ENCODE measurements around the gene TNFRSF14. TPM values are rescaled to one million over a fixed set of nuclear protein-coding genes. Genes with fewer than 3 reads are reported as not detected.

TNFRSF14 gene
- total RNA-seq = 100 to 1,000 TPM; 141 to 175 TPM

GRCh38 chr1:2556277-2556677 lies at the start of gene TNFRSF14:
Gene TNFRSF14, plus strand, starts transcription at chr1:2556371. Its CDS starts 294 bp downstream, at chr1:2556665.
- Mint-ChIP-seq H3K4me3 (peak within 1 kb of the TSS; percentile 99), H3K27ac (peak within 1 kb of the TSS; percentile 92), H3K27me3 (ENCODE audit: low read depth) (no peaks in the 10 kb centered on the region), H3K9me3 (no peaks in the 10 kb centered on the region), H3K36me3 (ENCODE audit: insufficient read depth in 2 of 2) (peaks cover 8 to 11% of the 10 kb centered on the region in 2 donors), H3K4me1 (ENCODE audit: low read depth) (peaks cover 40% of the 10 kb centered on the region)
- peak; percentile 65 to 69 for ATAC-seq (replicated peaks in 1 of 2)
- DNase-seq = peak; percentile 72 to 78

DNA sequence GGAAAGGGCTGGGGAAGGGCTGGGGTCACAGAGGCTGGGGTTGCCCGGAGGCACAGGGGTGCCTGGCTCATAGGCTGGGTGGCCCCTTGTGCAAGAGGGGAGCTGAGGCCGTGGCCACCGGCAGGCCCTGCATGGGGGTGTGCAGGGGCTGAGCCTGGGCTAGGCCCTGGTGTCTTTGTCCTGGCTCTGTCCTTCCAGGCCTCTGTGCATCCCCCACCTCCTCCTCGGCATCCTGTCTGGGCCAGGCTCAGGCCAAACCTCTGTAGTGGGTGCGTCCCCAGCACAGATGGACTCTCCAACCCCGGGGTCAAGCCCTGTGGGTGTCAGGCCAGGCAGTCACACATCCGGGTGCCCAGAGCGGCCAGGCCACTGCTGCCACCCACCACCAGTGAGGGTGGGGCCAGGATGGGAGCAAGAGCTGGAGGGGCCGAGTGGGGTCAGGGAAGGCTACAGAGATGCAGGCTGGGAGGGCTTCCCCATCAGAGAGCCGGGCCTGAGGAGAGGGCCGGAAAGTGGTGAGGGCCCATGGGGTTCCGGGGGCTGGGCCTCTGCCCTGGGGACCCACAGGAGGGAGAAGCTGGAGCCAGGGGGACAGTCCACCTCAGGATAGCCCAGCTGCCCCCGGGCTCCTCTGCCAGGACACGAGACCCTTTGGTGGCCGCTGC lies 49.1 kb upstream of the TNFRSF14 start:
- Mint-ChIP-seq H3K4me3 (no peak overlapping the region), H3K9me3 (no peaks in the 10 kb centered on the region), H3K27me3 (ENCODE audit: low read depth) (no peaks in the 10 kb centered on the region), H3K36me3 (ENCODE audit: insufficient read depth in 2 of 2) (no peaks in the 10 kb centered on the region), H3K4me1 (ENCODE audit: low read depth) (no peaks in the 10 kb centered on the region), H3K27ac (no peak overlapping the region)
- DNase-seq (no peak), ATAC-seq (replicated peaks in 1 of 2) (no peak)

DNA sequence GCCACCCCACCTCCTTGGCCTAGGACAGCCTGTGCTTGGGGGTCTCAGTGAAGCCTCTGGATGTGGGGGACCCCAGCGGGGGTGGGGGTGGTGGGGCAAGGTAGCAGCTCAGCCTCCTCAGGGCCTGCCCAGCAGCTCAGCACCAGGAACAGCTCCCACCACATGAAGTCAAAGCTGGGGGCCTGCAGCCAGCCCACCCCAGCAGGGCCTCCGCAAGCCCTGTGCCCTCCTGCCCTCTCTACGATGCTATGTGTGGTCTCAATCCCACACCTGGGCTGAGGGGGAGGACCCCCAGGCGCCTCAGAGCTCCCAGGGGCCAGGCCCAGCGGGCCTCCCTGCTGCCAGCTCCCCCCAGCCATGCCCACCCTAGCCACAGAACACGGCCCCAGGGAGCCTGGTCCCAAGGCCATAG lies 48.4 kb upstream of the TNFRSF14 start:
- ATAC-seq (replicated peaks in 1 of 2) (no peak), DNase-seq (no peak)
- Mint-ChIP-seq H3K27ac (no peak overlapping the region), H3K27me3 (ENCODE audit: low read depth) (no peaks in the 10 kb centered on the region), H3K9me3 (no peaks in the 10 kb centered on the region), H3K4me3 (no peak overlapping the region), H3K4me1 (ENCODE audit: low read depth) (no peaks in the 10 kb centered on the region), H3K36me3 (ENCODE audit: insufficient read depth in 2 of 2) (no peaks in the 10 kb centered on the region)

- no peaks in the 10 kb centered on the region for H3K36me3 Mint-ChIP-seq (ENCODE audit: insufficient read depth in 2 of 2)
Measured at GRCh38 chr1:2508180-2508579, 48.0 kb upstream of the TNFRSF14 start.

GRCh38 chr1:2508751-2509150 lies 47.4 kb upstream of the TNFRSF14 start:
- Mint-ChIP-seq H3K4me1 (ENCODE audit: low read depth) (no peaks in the 10 kb centered on the region), H3K27me3 (ENCODE audit: low read depth) (no peaks in the 10 kb centered on the region), H3K36me3 (ENCODE audit: insufficient read depth in 2 of 2) (no peaks in the 10 kb centered on the region), H3K4me3 (no peak overlapping the region), H3K27ac (no peak overlapping the region), H3K9me3 (no peaks in the 10 kb centered on the region)
- DNase-seq (no peak), ATAC-seq (replicated peaks in 1 of 2) (no peak)

More at GRCh38 chr1:2508180-2508579, 48.0 kb upstream of the TNFRSF14 start:
- no peak for ATAC-seq (replicated peaks in 1 of 2)
- DNase-seq = no peak
- no peaks in the 10 kb centered on the region for H3K4me1 Mint-ChIP-seq (ENCODE audit: low read depth)
- H3K4me3 Mint-ChIP-seq = no peak overlapping the region
- H3K27ac Mint-ChIP-seq = no peak overlapping the region
- H3K27me3 Mint-ChIP-seq (ENCODE audit: low read depth) = no peaks in the 10 kb centered on the region
- H3K9me3 Mint-ChIP-seq = no peaks in the 10 kb centered on the region

DNA sequence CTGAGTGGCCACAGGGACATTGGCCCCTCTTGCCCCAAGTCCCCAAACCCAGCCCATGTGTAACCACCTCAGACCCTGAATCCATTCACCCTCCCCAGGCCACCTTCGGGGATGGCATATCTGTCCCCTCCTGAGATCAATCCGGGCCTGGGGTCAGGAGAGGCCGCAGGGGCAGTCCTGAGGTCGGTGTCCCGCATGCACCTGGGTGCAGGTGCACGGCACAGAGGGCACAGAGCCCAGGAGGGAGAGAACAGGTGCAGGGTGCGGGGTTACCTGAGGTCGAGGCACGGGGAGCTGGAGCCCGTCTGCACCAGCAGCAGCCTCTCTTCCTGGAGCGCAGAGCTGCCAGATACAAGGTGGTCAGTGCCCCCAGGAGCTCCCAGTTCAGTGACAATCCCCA lies 46.6 kb upstream of the TNFRSF14 start:
- H3K27me3 Mint-ChIP-seq (ENCODE audit: low read depth) = no peaks in the 10 kb centered on the region
- H3K36me3 Mint-ChIP-seq (ENCODE audit: insufficient read depth in 2 of 2) = no peaks in the 10 kb centered on the region
- no peaks in the 10 kb centered on the region for H3K9me3 Mint-ChIP-seq
- ATAC-seq (replicated peaks in 1 of 2) (no peak), DNase-seq (no peak)
- H3K4me3 Mint-ChIP-seq = no peak overlapping the region
- H3K27ac Mint-ChIP-seq = no peak overlapping the region
- H3K4me1 Mint-ChIP-seq (ENCODE audit: low read depth) = no peaks in the 10 kb centered on the region

GRCh38 chr1:2510366-2511155 lies 45.6 kb upstream of the TNFRSF14 start:
- DNase-seq (no peak), ATAC-seq (replicated peaks in 1 of 2) (no peak)
- H3K27me3 Mint-ChIP-seq (ENCODE audit: low read depth) = no peaks in the 10 kb centered on the region
- no peak overlapping the region for H3K4me3 Mint-ChIP-seq
- no peaks in the 10 kb centered on the region for H3K36me3 Mint-ChIP-seq (ENCODE audit: insufficient read depth in 2 of 2)
- no peak overlapping the region for H3K27ac Mint-ChIP-seq
- no peaks in the 10 kb centered on the region for H3K9me3 Mint-ChIP-seq
- no peaks in the 10 kb centered on the region for H3K4me1 Mint-ChIP-seq (ENCODE audit: low read depth)

- H3K27me3 Mint-ChIP-seq (ENCODE audit: low read depth) = no peaks in the 10 kb centered on the region
- no peaks in the 10 kb centered on the region for H3K36me3 Mint-ChIP-seq (ENCODE audit: insufficient read depth in 2 of 2)
- no peaks in the 10 kb centered on the region for H3K4me1 Mint-ChIP-seq (ENCODE audit: low read depth)
- ATAC-seq (replicated peaks in 1 of 2) = no peak
- H3K4me3 Mint-ChIP-seq = no peak overlapping the region
- no peak for DNase-seq
- no peaks in the 10 kb centered on the region for H3K9me3 Mint-ChIP-seq
- H3K27ac Mint-ChIP-seq = no peak overlapping the region
Measured at GRCh38 chr1:2512862-2513421, 43.2 kb upstream of the TNFRSF14 start.

GRCh38 chr1:2513939-2514652 lies 42.1 kb upstream of the TNFRSF14 start:
- no peaks in the 10 kb centered on the region for H3K4me1 Mint-ChIP-seq (ENCODE audit: low read depth)
- DNase-seq (no peak), ATAC-seq (replicated peaks in 1 of 2) (no peak)
- no peaks in the 10 kb centered on the region for H3K9me3 Mint-ChIP-seq
- H3K27ac Mint-ChIP-seq = no peak overlapping the region
- H3K4me3 Mint-ChIP-seq = no peak overlapping the region
- H3K36me3 Mint-ChIP-seq (ENCODE audit: insufficient read depth in 2 of 2) = peaks cover under 1 to 3% of the 10 kb centered on the region in 2 donors
- no peaks in the 10 kb centered on the region for H3K27me3 Mint-ChIP-seq (ENCODE audit: low read depth)

DNA sequence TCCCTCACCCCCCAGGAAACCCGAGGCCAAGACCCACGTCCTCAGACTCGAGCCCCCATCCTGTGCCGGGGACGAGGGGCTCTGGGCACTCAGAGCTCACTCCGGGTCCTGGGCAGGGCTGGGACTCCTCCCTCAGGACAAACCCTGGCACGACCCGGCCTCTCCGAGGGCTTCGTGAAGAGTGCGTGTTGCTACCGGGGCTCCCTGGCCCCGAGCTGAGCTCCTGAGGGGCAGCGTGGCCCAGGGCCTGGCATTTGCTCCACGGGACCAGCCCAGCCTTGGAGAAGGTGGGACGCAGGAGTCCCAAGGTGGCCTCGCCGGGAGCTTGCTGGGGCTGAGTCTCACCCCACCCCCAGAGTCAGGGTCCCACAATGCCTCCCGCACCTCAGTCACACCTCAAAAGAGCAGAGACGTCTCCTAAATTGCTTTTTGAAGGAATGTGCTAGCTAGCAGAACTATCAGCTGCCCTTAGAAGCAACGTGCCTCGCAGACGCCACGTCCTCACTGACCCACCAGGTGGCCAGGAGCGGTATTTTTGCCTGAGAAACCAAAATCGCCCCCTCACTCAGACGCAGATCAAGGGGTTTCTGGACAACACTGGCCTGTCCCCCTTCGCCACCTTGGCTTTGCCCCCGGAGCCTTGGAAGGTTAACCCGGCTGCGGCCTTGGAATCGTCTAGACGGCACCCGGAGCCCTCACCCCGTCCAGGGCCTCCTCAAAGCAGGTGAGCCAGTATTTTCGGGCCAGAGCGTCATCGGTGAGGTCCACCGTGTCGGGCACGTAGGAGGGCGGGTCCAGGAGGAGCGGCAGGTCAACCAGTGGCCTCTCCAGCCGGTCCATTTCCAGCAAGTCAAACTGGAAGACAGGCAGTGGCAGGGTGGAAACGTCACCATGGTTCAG lies 41.1 kb upstream of the TNFRSF14 start:
- no peaks in the 10 kb centered on the region for H3K4me1 Mint-ChIP-seq (ENCODE audit: low read depth)
- H3K9me3 Mint-ChIP-seq = no peaks in the 10 kb centered on the region
- peaks cover 2 to 4% of the 10 kb centered on the region in 2 donors for H3K36me3 Mint-ChIP-seq (ENCODE audit: insufficient read depth in 2 of 2)
- DNase-seq = no peak
- no peak overlapping the region for H3K27ac Mint-ChIP-seq
- ATAC-seq (replicated peaks in 1 of 2) = no peak
- no peaks in the 10 kb centered on the region for H3K27me3 Mint-ChIP-seq (ENCODE audit: low read depth)
- no peak overlapping the region for H3K4me3 Mint-ChIP-seq

GRCh38 chr1:2515763-2516080 lies 40.4 kb upstream of the TNFRSF14 start:
- no peak overlapping the region for H3K27ac Mint-ChIP-seq
- no peaks in the 10 kb centered on the region for H3K9me3 Mint-ChIP-seq
- DNase-seq (no peak), ATAC-seq (replicated peaks in 1 of 2) (no peak)
- no peak overlapping the region for H3K4me3 Mint-ChIP-seq
- peaks cover 2 to 4% of the 10 kb centered on the region in 2 donors for H3K36me3 Mint-ChIP-seq (ENCODE audit: insufficient read depth in 2 of 2)
- no peaks in the 10 kb centered on the region for H3K4me1 Mint-ChIP-seq (ENCODE audit: low read depth)
- no peaks in the 10 kb centered on the region for H3K27me3 Mint-ChIP-seq (ENCODE audit: low read depth)

DNA sequence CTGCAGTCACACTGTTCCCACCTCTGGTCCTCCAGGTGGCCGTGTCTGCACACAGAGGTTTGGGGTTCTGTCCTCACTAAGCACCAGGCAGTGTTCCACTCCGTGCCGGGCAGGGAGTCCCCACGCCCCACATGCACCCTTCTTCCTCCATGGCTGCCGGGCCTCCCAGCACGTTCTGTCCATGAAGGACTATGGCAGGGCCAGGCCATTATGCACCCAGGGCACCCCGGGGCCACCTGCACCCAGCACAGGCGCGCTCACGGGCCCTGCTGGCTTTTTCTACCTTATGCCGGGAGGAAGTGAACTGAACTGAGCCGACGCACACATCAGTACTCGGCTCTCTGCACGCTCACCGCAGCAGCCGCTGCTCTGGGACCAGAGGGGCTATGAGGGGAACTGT lies 40.0 kb upstream of the TNFRSF14 start:
- Mint-ChIP-seq H3K27ac (no peak overlapping the region), H3K36me3 (ENCODE audit: insufficient read depth in 2 of 2) (peaks cover 3 to 4% of the 10 kb centered on the region in 2 donors), H3K4me3 (no peak overlapping the region), H3K9me3 (no peaks in the 10 kb centered on the region), H3K27me3 (ENCODE audit: low read depth) (no peaks in the 10 kb centered on the region), H3K4me1 (ENCODE audit: low read depth) (no peaks in the 10 kb centered on the region)
- DNase-seq = no peak
- no peak for ATAC-seq (replicated peaks in 1 of 2)
